ENCODE results near the gene LHX4. TPM values are rescaled to one million over a fixed set of nuclear protein-coding genes. Genes with fewer than 3 reads are reported as not detected.

The LHX4 gene
- total and polyA plus RNA-seq, 9 of the 15 experiments (the other 6 are each of a cell fraction or from before 2014, with no cell fraction given): 0.01 to 0.11 (median 0.07) TPM; not detected in 5

DNA sequence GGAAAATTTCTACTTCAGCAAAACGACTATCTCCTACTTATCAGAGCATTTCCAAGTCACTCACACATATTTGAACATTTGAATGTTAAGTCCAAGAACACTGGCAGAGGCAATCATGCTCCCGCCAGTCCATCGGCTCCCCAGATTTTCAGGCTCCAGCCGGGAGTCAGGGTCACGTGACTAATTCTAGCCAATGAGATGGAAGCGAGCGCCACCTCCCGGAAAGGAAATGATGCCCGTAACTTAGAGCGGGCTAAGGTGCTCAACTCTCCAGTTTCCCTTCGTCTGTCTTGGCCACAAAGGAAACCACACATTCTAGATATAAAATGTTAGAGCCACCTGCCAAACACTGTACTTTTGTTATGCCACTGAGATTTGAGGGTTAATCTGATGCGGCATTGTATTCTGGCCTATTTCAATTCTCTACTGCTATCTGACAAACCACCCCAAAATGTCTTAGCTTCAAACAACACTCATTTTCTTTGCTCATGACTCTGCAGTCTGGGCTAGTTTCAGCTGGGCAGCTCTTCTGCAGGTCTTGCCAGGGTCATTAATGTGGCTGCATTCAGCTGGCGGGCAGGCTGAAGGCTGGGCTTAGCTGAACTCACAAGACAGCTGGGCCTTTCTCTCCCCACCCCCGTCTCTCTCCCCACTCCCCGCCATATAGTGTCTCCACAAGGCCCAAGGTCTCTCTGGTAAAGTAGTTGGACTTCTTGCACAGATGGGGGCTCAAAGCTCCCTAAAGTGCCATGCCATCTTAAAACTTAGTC lies 16.5 kb upstream of the LHX4 start (continued):
- TF ChIP-seq, protein P1, sequence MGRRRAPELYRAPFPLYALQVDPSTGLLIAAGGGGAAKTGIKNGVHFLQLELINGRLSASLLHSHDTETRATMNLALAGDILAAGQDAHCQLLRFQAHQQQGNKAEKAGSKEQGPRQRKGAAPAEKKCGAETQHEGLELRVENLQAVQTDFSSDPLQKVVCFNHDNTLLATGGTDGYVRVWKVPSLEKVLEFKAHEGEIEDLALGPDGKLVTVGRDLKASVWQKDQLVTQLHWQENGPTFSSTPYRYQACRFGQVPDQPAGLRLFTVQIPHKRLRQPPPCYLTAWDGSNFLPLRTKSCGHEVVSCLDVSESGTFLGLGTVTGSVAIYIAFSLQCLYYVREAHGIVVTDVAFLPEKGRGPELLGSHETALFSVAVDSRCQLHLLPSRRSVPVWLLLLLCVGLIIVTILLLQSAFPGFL (CRISPR knock-in tag; IDR thresholded peaks at IDR 0.05): no peak
- TF ChIP-seq RBM39 (optimal IDR thresholded peaks at IDR 0.05; ENCODE audit: low read depth, low read length) (no peak), TAF7 (tag; IDR thresholded peaks at IDR 0.05) (peak; percentile 48; the same call in 1 of the 2 replicates), RB1 (IDR thresholded peaks at IDR 0.05; ENCODE audit: low read depth) (peak; percentile 58), POLR3G (IDR thresholded peaks at IDR 0.05; ENCODE audit: extremely low read depth, insufficient read length, insufficient replicate concordance) (no peak), RBM17 (IDR thresholded peaks at IDR 0.05; ENCODE audit: borderline replicate concordance, low read depth, low read length) (no peak), PRMT5 (CRISPR knock-in tag; IDR thresholded peaks at IDR 0.05) (no peak), MEF2A (IDR thresholded peaks at IDR 0.05; ENCODE audit: control insufficient read depth, low read depth, low read length) (no peak), TFE3 (CRISPR knock-in tag; IDR thresholded peaks at IDR 0.05) (peak; percentile 100), POLR2G (IDR thresholded peaks at IDR 0.05; ENCODE audit: low read depth, low read length) (no peak), SMARCA4 (IDR thresholded peaks at IDR 0.05) (no peak), MBD2 (IDR thresholded peaks at IDR 0.05; ENCODE audit: borderline replicate concordance, low read depth) (no peak; the same call in 1 of the 2 replicates), MTA1 (IDR thresholded peaks at IDR 0.05; ENCODE audit: borderline replicate concordance) (no peak), CBX3 (IDR thresholded peaks at IDR 0.05; ENCODE audit: borderline replicate concordance in 1 of 2, low read length in 2 of 2) (no peak), ID3 (CRISPR knock-in tag; IDR thresholded peaks at IDR 0.05) (no peak), ID3 (tag; IDR thresholded peaks at IDR 0.05) (peak; percentile 73; the same call in 1 of the 2 replicates)

Data from K562 (cell line).